ENCODE data around the gene MORF4L1.
"Not testable (repeated sequence)": the region's sequence is repeated elsewhere in the genome, so short reads cannot be mapped to it uniquely, and the experiment has no call there.

MORF4L1 gene

DNA sequence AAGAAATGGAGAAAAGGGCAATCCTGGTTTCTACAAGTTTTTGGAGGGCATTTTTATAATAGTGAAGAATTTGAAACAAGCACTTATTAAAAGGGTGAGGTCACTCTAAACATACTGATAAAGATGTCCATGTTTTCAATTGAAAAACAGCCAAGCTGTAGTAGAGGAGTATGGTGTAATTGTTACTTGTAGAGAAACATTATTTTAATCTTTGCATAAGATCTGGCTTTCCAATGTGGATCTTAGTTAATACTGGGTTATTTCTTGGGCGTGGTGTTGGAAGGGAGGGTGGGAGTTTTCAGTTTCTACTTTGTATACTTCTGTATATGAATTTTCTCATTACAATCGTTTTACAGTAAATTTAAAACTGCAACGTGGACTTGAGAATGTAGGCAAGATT is 22.8 kb downstream of the MORF4L1 start:
- no peak overlapping the region for H3K4me3 ChIP-seq (ENCODE audit: low read length)
- TF ChIP-seq, protein P1, sequence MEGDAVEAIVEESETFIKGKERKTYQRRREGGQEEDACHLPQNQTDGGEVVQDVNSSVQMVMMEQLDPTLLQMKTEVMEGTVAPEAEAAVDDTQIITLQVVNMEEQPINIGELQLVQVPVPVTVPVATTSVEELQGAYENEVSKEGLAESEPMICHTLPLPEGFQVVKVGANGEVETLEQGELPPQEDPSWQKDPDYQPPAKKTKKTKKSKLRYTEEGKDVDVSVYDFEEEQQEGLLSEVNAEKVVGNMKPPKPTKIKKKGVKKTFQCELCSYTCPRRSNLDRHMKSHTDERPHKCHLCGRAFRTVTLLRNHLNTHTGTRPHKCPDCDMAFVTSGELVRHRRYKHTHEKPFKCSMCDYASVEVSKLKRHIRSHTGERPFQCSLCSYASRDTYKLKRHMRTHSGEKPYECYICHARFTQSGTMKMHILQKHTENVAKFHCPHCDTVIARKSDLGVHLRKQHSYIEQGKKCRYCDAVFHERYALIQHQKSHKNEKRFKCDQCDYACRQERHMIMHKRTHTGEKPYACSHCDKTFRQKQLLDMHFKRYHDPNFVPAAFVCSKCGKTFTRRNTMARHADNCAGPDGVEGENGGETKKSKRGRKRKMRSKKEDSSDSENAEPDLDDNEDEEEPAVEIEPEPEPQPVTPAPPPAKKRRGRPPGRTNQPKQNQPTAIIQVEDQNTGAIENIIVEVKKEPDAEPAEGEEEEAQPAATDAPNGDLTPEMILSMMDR (conservative IDR thresholded peaks at IDR 0.05; ENCODE audit: low read length): no peak
- no peak for DNase-seq (ENCODE audit: low read depth)

DNA sequence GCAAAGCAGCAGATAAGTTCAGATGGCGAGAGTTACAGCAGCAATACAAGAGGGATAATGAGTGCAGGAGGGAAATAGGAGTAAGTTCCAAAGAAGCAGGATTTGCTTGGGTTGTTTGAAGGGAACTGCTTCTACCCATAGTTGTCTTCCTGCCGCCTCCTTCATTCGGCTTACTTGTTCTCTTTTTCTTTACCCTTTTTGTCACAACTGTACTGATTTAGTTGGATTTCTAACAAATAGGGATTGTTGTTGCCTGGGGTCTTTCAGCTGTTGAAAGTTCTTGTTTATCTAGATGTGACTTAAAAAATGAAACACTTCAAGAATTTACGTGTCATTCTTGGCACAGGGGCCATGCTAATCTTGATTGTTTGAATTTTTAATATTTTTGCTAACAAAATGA is 25.9 kb downstream of the MORF4L1 start:
- no peak overlapping the region for H3K4me3 ChIP-seq (ENCODE audit: low read length)
- no peak for DNase-seq (ENCODE audit: low read depth)
- TF ChIP-seq, protein P1 (conservative IDR thresholded peaks at IDR 0.05; ENCODE audit: low read length): no peak

DNA sequence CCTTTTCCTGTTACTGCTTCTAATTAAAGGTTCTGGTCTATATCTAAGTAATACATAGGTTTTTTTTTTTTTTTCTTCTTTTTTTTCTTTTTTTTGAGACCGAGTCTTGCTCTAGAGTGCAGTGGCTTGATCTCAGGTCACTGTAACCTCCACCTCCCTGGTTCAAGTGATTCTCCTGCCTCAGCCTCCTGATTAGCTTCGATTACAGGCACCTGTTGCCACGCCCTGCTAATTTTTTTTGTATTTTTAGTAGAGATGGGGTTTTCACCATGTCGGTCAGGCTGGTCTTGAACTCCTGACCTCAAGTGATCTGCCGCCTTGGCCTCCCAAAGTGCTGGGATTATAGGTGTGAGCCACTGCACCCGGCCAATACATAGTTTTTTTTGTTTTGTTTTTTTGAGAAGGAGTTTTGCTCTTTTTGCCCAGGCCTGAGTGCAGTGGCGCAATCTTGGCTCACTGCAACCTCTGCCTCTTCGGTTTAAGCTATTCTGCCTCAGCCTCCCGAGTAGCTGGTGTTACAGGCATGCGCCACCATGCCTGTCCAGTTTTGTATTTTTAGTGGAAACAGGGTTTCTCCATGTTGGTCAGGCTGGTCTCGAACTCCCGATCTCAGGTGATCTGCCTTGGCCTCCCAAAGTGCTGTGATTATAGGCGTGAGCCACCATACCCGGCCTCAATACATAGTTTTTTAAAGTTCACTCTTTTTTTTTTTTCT is 28.3 kb downstream of the MORF4L1 start:
- not testable (repeated sequence) for H3K4me3 ChIP-seq (ENCODE audit: low read length); DNase-seq (ENCODE audit: low read depth)

DNA sequence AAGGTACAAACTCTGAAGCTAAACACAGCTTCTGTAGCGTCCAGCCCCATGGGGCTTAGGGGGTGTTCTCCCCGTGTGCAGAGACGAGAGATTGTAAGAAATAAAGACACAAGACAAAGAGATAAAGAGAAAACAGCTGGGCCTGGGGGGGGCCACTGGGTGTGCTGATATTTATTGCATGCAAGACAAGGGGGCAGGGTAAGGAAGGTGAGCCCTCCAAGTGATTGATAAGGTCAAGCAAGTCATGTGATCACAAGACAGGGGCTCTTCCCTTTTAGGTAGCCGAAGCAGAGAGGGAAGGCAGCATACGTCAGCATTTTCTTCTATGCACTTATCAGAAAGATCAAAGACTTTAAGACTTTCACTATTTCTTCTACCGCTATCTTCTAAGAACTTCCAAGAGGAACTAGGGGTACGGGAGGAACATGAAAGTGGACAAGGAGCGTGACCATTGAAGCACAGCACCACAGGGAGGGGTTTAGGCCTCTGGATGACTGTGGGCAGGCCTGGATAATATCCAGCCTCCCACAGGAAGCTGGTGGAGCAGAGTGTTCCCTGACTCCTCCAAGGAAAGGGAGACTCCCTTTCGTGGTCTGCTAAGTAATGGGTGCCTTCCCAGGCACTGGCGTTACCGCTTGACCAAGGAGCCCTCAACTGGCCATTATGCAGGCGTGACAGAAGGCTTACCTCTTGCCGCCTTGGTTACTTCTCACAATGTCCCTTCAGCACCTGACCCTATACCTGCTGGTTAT is 29.8 kb downstream of the MORF4L1 start:
- not testable (repeated sequence) for DNase-seq (ENCODE audit: low read depth); H3K4me3 ChIP-seq (ENCODE audit: low read length)

DNA sequence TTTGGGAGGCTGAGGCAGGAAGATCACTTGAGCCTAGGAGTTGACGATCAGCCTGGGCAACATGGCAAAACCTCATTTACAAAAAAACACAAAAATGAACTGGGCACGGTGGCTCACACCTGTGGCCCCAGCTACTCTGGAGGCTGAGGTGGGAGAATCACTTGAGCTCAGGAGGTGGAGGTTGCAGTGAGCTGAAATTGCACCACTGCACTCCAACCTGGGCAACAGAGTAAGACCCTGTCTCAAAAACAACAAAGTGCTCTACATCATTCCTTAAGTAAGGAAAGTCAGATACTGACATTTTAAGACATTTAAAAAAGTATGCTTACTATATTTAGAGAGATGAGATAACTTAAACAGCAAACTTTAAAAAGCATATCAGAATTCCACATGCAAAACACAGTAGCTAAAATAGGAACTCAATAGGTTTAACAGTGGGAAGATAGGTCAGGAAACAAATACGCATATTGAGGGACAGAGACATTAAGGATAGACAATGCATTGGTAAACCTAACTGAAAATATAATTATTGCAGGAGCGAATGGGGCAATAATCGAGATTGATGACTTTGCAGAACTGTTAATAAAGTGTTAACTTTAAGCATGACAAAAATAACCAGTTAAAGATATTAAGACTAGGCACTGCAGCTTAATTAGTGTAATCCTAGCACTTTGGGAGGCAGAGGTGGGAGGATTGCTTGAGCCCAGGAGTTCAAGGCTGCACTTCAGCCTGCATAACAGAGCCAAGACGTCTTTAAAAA is 32.1 kb downstream of the MORF4L1 start:
- no peak for DNase-seq (ENCODE audit: low read depth)
- TF ChIP-seq, protein P1 (conservative IDR thresholded peaks at IDR 0.05; ENCODE audit: low read length): no peak
- H3K4me3 ChIP-seq (ENCODE audit: low read length): no peak overlapping the region

DNA sequence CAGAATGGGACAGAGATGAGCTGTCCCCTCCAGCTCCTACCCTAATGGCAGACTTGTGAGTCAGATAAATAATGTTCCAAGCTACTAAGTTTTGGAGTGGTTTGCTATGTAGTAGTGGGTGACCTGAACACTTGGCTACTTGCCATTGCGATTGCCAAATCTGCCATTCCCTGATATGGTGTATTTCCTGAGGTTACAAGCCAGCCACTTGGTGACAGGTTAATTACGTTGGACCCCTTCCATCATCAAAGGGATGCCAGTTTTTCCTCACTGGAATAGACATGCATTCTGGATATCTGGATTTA is 33.6 kb downstream of the MORF4L1 start:
- TF ChIP-seq, protein P1 (conservative IDR thresholded peaks at IDR 0.05; ENCODE audit: low read length): no peak
- DNase-seq (ENCODE audit: low read depth): peak; percentile 92

DNA sequence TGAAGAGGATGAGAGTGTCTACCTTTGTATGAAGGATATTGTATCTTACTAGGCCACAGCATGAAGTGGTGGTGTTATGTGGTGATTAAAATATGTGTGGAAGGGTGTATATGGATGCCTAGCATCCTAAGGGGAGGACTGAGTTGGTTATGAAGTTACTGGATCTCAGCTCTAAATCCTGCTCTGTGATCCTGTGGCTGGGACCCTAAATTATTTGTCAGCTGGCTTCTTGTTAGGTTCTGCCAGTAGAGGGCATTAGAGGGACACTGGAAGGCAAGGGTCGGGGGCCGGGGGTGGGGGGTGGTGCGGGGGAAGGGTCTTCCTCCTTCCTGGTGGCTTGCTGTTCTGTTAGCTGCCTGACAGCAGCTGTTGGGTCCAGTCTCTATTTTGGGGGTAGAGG is 34.9 kb downstream of the MORF4L1 start:
- no peak overlapping the region for H3K4me3 ChIP-seq (ENCODE audit: low read length)
- no peak for DNase-seq (ENCODE audit: low read depth)
- TF ChIP-seq, protein P1 (conservative IDR thresholded peaks at IDR 0.05; ENCODE audit: low read length): peak; percentile 16

More for the DNA sequence above, 33.6 kb downstream of the MORF4L1 start:
- no peak overlapping the region for H3K4me3 ChIP-seq (ENCODE audit: low read length)
